GM19397 (cell line): ENCODE data around the gene DUXB.

Experiments used
- ATAC-seq: cut with Tn5 transposase; IDR thresholded peaks from one replicate; pipeline ENCODE4 v1.9.1; 2021; ENCODE audit warnings: mild to moderate bottlenecking, moderate library complexity; ENCODE audit not compliant: unreplicated experiment

DUXB gene, protein sequence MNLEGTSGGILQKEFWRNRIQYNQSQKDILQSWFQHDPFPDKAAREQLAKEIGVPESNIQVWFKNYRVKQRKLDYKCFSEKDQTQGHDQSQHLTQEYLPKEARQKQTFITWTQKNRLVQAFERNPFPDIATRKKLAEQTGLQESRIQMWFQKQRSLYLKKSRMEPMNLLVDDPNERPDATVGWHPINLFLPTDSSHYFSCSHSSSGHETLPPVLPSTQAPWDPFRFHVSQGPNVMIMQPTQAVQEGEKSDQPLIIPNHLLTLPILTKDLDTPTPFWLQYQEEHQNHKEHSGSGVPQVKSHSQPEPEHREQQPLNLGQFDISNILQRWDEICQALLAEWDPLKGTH

GRCh38 chr16:75701361-75701760 lies at the start of gene DUXB:
Gene DUXB (minus strand): TSS chr16:75701461. CDS start chr16:75701418, 43 bp downstream.
- no peak for ATAC-seq

- ATAC-seq, result no peak
These were observed 49.3 kb upstream of the DUXB start for GRCh38 chr16:75750528-75750927.

DNA sequence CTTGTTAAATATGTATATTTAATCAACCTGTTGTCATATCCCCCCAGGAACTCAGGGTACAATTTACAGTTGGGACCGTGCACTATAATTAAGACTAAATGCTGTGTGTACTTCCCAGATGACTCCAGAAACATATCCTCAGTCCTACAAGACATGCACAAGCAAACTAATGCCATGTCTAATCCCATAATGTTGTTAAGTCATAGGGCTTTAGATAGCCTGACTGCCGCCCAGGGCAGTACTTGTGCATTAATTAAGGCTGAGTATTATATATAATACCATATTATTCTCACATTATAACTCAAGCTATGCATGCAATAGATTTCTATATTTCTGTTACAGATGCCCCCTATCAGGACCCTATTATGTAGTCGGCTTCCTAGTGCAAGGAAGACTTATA lies 45.1 kb upstream of the DUXB start:
- ATAC-seq, result no peak

DNA sequence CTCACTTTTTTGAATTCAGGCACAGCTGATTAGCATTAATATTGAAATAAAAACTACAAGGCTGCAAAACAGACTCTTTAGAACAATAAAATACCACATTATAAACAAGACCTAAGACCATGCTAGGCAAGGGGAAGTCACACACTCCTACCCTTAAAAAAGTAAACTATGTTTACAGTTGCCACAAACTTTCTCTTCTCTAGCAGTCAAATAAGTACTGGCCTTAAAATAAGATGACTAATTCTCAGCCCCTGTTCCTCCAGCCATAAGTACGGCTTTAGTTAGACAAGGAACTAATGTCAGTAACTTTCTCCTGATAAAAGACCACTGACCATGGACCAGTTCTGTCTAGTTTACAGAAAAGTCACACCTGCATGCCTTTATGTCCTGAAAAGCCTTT lies 44.6 kb upstream of the DUXB start:
- ATAC-seq, result no peak

- no peak for ATAC-seq
These were observed 44.0 kb upstream of the DUXB start for GRCh38 chr16:75745242-75745641.

DNA sequence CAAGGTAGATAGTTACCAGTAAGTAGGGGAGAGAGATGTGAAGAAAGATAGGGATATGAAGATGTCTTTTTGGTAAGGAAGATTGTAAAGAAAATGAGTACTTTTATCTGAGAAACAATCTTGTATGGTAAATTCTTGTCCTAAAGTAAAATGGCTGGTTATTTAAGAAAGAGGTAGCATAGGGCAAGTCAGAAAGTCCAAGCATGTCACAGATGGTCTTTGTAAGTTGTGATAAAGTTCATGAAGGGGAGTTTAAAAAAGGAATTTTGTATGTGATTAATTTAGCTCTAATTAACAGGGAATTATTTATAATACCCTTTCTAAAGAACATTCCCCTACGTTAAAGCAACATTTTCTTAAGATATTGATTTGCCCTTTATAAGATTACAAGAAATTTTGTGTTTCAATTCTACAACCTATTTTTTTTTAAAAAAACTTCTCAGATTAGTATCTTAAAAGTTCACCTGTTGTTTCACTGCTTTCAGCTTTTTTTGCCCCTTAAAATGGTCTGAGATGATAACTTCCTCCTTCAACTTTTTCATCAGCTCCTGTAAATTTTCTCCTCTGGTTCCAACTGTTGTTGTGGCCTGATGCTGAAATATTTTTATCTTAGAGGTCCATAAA lies 41.3 kb upstream of the DUXB start:
- ATAC-seq, result no peak

DNA sequence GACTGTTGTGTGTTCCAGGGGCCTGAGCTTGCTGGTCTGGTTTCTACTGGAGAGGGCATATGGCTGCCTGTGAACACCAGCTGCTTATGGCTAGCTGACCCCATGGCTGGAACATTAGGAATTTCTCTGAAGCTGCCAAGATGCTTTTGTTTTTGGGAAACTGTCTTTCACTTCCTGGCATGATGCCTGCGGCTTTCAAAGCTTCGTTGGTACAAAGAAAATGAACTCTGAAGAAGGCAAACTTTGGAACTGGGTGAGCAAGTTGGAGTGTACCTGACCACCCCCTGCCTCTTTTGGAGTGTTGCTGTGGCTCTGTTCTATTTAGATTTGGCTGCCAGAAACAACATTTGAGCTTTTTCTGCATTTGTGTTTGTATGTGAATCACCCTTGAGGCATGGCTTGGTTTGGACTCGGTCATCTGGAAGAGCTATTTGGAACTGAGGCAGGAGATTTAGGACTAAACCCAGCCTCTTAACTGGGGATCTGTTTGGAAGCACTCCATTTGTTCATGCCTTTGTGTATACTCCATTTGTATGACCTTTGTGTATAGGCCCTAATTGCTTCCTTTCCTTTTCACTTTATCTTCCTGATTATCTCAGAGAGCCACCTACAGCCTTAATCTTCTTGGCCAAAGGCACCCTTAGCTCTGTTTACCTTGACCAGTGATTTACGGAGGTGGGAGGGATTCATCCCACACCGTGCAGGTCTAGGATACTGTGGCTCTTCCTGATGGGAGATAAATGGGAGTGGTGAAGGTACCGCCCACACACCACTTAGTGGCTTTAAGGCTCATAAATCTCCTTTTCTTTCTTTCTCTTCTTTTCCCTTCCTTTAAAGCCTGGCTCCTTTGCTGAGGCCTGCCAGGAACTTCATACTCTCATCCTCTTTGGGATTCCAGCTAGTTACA lies 32.3 kb upstream of the DUXB start:
- no peak for ATAC-seq

GRCh38 chr16:75732871-75733270 lies 31.6 kb upstream of the DUXB start:
- no peak for ATAC-seq

GRCh38 chr16:75727221-75727620 lies 26.0 kb upstream of the DUXB start:
- ATAC-seq, result no peak

- ATAC-seq, result no peak
These were observed 25.1 kb upstream of the DUXB start, which contains the start of gene CPHXL for GRCh38 chr16:75726390-75726789. Gene CPHXL (minus strand): TSS chr16:75726490. CDS start chr16:75726442, 48 bp downstream.

DNA sequence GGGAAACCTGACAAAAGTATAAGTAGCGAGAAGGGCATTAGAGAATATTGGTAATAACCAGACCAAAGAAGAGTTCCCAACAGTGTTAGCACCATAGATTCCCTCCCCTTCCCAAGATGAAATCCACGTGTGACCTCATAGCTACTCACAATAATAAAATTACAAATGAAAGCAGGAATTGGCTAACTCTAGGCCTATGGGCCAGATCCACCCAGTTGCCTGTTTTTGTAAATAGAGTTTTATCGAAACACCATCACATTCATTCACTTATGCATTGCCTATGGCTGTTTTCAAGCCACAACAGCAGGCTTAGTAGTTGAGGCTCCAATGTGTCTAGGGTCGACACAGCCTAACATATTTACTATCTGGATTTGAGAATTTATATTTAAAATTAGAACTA lies 17.2 kb upstream of the DUXB start:
- ATAC-seq, result no peak

DNA sequence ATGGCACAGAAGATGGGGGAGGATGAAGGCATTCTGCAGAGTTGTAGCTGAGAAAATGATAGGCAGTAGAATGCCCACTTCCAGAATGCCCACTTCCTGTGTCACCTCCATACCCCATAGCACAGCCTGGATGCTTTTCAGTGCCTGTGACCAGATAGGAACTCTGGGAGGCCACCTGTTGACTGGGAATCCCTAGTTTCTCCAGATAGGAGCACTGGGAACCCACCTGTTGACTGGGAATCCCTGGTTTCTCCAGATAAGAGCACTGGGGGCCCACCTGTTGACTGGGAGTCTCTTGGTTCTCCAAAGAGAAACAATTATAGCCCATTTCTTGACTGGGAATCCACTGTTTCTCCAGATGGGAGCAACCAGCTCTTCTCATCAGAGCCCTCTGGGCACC lies 13.4 kb upstream of the DUXB start:
- no peak for ATAC-seq

GRCh38 chr16:75710344-75710743 lies 9.1 kb upstream of the DUXB start:
- ATAC-seq, result no peak

- no peak for ATAC-seq
These were observed 2.0 kb upstream of the DUXB start for GRCh38 chr16:75703306-75703705.

- no peak for ATAC-seq
These were observed 981 bp upstream of the DUXB start for GRCh38 chr16:75702242-75702641.

DNA sequence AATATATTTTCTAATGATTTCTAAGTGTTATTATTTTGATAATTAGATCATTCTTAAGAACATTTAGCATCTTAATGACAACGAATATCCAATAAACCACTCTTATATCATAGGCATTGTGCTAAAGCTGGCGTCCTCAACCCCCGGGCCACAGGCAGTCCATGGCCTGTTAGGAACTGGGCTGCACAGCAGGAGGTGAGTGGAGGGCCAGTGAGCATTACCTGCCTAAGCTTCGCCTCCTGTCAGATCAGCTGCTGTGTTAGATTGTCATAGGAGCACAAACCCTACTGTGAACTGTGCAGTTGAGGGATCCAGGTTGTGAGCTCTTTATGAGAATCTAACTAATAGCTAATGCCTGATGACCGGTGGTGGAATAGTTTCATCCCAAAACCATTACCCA lies 3.7 kb downstream of the DUXB start:
- ATAC-seq, result no peak

DNA sequence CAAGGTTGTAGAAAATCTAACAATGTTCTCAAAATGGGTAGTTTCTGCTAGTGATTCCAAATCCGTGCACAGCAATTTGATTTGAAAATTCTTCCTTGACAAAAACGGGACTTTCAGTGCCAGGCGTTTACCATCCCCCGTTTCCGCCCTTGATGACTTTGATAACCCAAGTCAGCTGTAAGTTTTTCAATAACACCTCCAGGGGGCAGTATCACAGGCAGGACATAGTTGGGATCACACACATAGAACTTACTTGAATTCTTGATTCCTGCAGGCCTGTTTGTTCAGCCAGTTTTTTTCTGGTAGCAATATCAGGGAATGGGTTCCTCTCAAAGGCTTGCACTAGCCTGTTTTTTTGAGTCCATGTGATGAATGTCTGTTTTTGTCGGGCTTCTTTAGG lies 5.6 kb downstream of the DUXB start:
- no peak for ATAC-seq

- no peak for ATAC-seq
These were observed 13.9 kb downstream of the DUXB start for GRCh38 chr16:75687361-75687760.

GRCh38 chr16:75682308-75682707 lies 19.0 kb downstream of the DUXB start:
- ATAC-seq, result no peak

- no peak for ATAC-seq
These were observed 21.9 kb downstream of the DUXB start for GRCh38 chr16:75679366-75679765.

DNA sequence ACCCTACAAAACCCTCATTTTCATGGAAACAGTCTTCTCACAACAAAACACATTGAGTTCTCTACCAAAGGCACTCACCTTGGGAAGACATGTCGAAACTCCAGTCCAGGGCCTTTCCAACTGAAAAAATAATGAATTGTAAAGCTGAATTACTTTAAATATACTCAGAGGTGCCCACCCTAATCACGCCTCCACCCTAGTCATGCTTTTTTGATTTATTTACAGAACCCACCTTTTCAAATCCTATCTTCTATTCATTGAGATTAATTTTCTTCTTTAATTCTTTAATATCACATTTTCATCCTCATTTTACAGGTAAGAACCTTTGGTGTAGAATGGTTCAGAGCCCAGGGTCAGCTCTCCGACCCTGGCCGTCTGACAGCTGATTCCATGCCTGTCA lies 24.4 kb downstream of the DUXB start, which contains the start of gene CPHXL2:
CPHXL2 (minus strand) TSS at position 101 of the 400 bp plus-strand sequence; CDS start at position 91, 10 bp downstream.
- ATAC-seq, result no peak
